HepG2 (cell line): ENCODE results near the gene SYTL2. TPM values are rescaled to one million over a fixed set of nuclear protein-coding genes. Genes with fewer than 3 reads are reported as not detected.

Experiments used
- ATAC-seq: fragments of 200-7000 bp; cut with Tn5 transposase; 3 replicates; pipeline ENCODE4 v1.9.1; 2020; ENCODE audit warnings: mild to moderate bottlenecking, moderate library complexity
- BruUV-seq: library from RNA; stranded (reverse); fragments of 400-500 nt; replicated peaks from 2 replicates; lab custom pipeline; 2021; lab: Mats Ljungman, UMichigan
- CTCF ChIA-PET: fragments of 300-600 bp; formaldehyde crosslinking; extraction: SDS; loops from one replicate; lab custom pipeline; 2021; ENCODE audit warnings: low total read pairs, inconsistent platforms, low intra/inter-chr PET ratio; lab: Yijun Ruan, JAX
- POLR2A ChIA-PET: fragments of 350-600 bp; sonication (Branson Sonifier 250); formaldehyde crosslinking; loops from one replicate; lab custom pipeline; 2020; ENCODE audit warnings: antibody characterized with exemption, inconsistent platforms; lab: Yijun Ruan, JAX
- DNase-seq: peaks from one replicate; pipeline ENCODE4 v3.0.0-alpha.2; 2015; ENCODE audit warnings: low spot score
- FAIRE-seq: peaks from 3 replicates; lab custom pipeline; 2011; peaks lifted over from hg19 to GRCh38; lab: Jason Lieb, UNC
- H2AFZ ChIP-seq: one replicate; pipeline ENCODE4 v1.6.1; 2011; ENCODE audit warnings: low read length, inconsistent platforms
- H3K27ac ChIP-seq: fragments of 300-600 bp; 3 replicates; pipeline ENCODE4 v1.8.0; 2011; ENCODE audit warnings: mixed run types, mild to moderate bottlenecking, mixed read lengths, low read length, inconsistent platforms; ENCODE audit not compliant: insufficient read depth; ENCODE audit errors: extremely low read length
- H3K27me3 ChIP-seq, 2 experiments: fragments of 200-600 bp in 1 of 2; 2 replicates in 1 of 2; 3 replicates in 1 of 2; pipeline versions ENCODE4 v1.6.0 to v1.8.0; 2011; ENCODE audit warnings: low read length in 2 of 2, mild to moderate bottlenecking in 2 of 2, moderate library complexity in 2 of 2, inconsistent platforms in 1 of 2; ENCODE audit not compliant: insufficient read depth in 2 of 2, control insufficient read depth in 1 of 2
- H3K36me3 ChIP-seq, 2 experiments: fragments of 200-600 bp in 1 of 2; replicated peaks in 1 of 2; 2 replicates in 1 of 2; 3 replicates in 1 of 2; pipeline versions ENCODE4 v1.5.1 to v1.8.0; 2011; ENCODE audit warnings: low read length in 2 of 2, inconsistent platforms in 1 of 2; ENCODE audit not compliant: insufficient read depth in 2 of 2, control insufficient read depth in 1 of 2
- H3K4me1 ChIP-seq: 2 replicates; pipeline ENCODE4 v1.5.1; 2012; ENCODE audit warnings: low read length, inconsistent platforms; ENCODE audit not compliant: insufficient read depth
- H3K4me2 ChIP-seq: 2 replicates; pipeline ENCODE4 v1.6.0; 2011; ENCODE audit warnings: low read depth, low read length, inconsistent platforms
- H3K4me3 ChIP-seq, 3 experiments: fragments of 200-600 bp in 1 of 3; sonication (generic), shearing (Covaris generic) in 1 of 3; replicated peaks in 1 of 3; 2 replicates each; pipeline ENCODE4 v1.5.1; 2011 to 2016; ENCODE audit warnings: low read length in 3 of 3, inconsistent platforms in 2 of 3, low read depth in 2 of 3, mild to moderate bottlenecking in 2 of 3, control low read depth in 1 of 3, mixed read lengths in 1 of 3; ENCODE audit not compliant: insufficient read depth in 1 of 3
- H3K79me2 ChIP-seq: one replicate; pipeline ENCODE4 v1.6.1; 2011; ENCODE audit warnings: low read length, inconsistent platforms; ENCODE audit not compliant: insufficient read depth
- H3K9ac ChIP-seq: 2 replicates; pipeline ENCODE4 v1.6.0; 2011; ENCODE audit warnings: mild to moderate bottlenecking, low read depth, low read length, inconsistent platforms; ENCODE audit not compliant: insufficient read depth
- H3K9me3 ChIP-seq: 2 replicates; pipeline ENCODE4 v1.5.1; 2012; ENCODE audit warnings: mild to moderate bottlenecking, low read length
- H4K20me1 ChIP-seq: 2 replicates; pipeline ENCODE4 v1.6.0; 2011; ENCODE audit warnings: inconsistent platforms, mild to moderate bottlenecking, low read length, moderate library complexity; ENCODE audit not compliant: insufficient read depth
- HMGA1 ChIP-seq: sonication (generic); formaldehyde crosslinking; conservative IDR thresholded peaks from 2 replicates; pipeline ENCODE4 v1.4.0; 2020; ENCODE audit warnings: missing genetic modification reagents
- MYNN ChIP-seq: sonication (generic); formaldehyde crosslinking; IDR thresholded peaks from 2 replicates; pipeline ENCODE4 v1.4.0; 2020; ENCODE audit warnings: mild to moderate bottlenecking, low read depth, missing genetic modification reagents
- SOX6 ChIP-seq, 2 experiments: fragments of 450-650 bp in 1 of 2; sonication (generic) in 1 of 2; formaldehyde crosslinking in 1 of 2; IDR thresholded peaks; 2 replicates each; pipeline versions ENCODE4 v1.4.0 to v1.6.1; 2017 to 2020; ENCODE audit warnings: antibody characterized with exemption in 1 of 2, mild to moderate bottlenecking in 1 of 2, missing genetic modification reagents in 1 of 2
- TBX2 ChIP-seq: sonication (generic); formaldehyde crosslinking; IDR thresholded peaks from 2 replicates; pipeline ENCODE4 v1.5.0; 2020; ENCODE audit warnings: missing genetic modification reagents, mild to moderate bottlenecking, borderline replicate concordance
- ZNF687 ChIP-seq: sonication (generic); formaldehyde crosslinking; IDR thresholded peaks from 2 replicates; pipeline ENCODE4 v1.5.1; 2020; ENCODE audit warnings: mild to moderate bottlenecking, missing genetic modification reagents, moderate library complexity
- ZNF75D ChIP-seq: sonication (generic); formaldehyde crosslinking; IDR thresholded peaks from 2 replicates; pipeline ENCODE4 v1.8.1; 2023; ENCODE audit warnings: missing genetic modification reagents, mild to moderate bottlenecking, borderline replicate concordance
- WGBS: methylation state at CpG from one replicate; pipeline ENCODE4 v1.1.6; 2017; ENCODE audit warnings: low lambda C conversion rate; 5-methylcytosine and 5-hydroxymethylcytosine counted together
- in situ Hi-C: cut with HindIII; loops from 2 replicates; pipeline ENCODE4 v1.10.0; 2017; ENCODE audit warnings: low pct_unique_long_range_greater_than_20kb; ENCODE audit not compliant: extremely low pct_ligation_motif_present
- intact Hi-C: fragments of 100-400 bp; cut with micrococcal nuclease; formaldehyde crosslinking; loops from one replicate; pipeline ENCODE4 v1.10.0; 2022; ENCODE audit not compliant: unreplicated experiment
- polyA plus RNA-seq, 8 experiments: library from polyadenylated mRNA; depleted of rRNA in 3 of 8; stranded (reverse) in 7 of 8; unstranded in 1 of 8; fragments of >200 nt; fragmentation: Illumina TruSeq in 4 of 8; extraction: Trizol in 4 of 8; gene quantifications; 2 replicates each; pipeline versions ENCODE4 v1.2.1 to v1.2.3, GENCODE V29; 2011 to 2016; ENCODE audit warnings: low read depth in 4 of 8, missing spikeins in 1 of 8, mixed read lengths in 1 of 8; ENCODE audit not compliant: insufficient read depth in 1 of 8
- total RNA-seq, 5 experiments: library from RNA; depleted of rRNA; stranded (reverse); fragments of >200 nt; fragmentation: Illumina TruSeq; extraction: Trizol; gene quantifications; 2 replicates each; pipeline ENCODE4 v1.2.3, GENCODE V29; 2016; ENCODE audit warnings: low read depth in 1 of 5
- TF ChIP-seq, protein P1 (sequence below): sonication (generic); formaldehyde crosslinking; IDR thresholded peaks from 2 replicates; pipeline ENCODE4 v1.8.1; 2023; ENCODE audit warnings: mild to moderate bottlenecking, moderate library complexity, missing genetic modification reagents

SYTL2 gene
- total and polyA plus RNA-seq, 2 of the 13 experiments (the other 11 are each of a cell fraction or from before 2014, with no cell fraction given): 0.77 to 0.90 TPM

- TF ChIP-seq ZNF687 (CRISPR knock-in tag) (no peak), TBX2 (no peak), MYNN (CRISPR knock-in tag) (no peak)
Measured at GRCh38 chr11:85742873-85743275, 68.1 kb downstream of the SYTL2 start (continued).

DNA sequence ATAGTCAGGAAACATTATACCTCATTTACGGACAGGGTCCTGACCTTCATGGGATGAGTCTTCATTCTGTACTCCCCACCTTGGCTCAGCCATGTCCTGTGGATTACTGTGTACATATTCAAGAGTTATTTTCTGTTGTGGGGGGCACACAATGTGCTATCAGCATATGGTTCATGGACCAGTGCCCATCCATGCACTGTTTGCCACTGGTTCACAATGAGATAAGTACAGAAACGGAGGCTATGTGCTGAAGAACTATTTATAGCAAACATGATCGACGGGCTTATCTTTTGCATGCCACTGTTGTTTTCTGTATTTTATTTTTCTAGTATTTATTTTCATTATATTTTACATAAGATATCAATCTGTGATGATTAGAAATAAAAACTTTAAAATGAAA is 68.6 kb downstream of the SYTL2 start:
- 40% methylated on average over 4 of the region's 4 CpGs for WGBS
- Histone ChIP-seq H3K27me3 (no peaks in the 10 kb centered on the region; a peak in 1 of 5 replicates), H3K4me3 (no peak overlapping the region), H4K20me1 (no peaks in the 10 kb centered on the region), H3K9ac (no peak overlapping the region), H3K9me3 (no peaks in the 10 kb centered on the region), H2AFZ (no peak overlapping the region), H3K4me2 (no peak overlapping the region), H3K79me2 (no peaks in the 10 kb centered on the region), H3K4me1 (no peaks in the 10 kb centered on the region), H3K36me3 (no peaks in the 10 kb centered on the region), H3K27ac (no peak overlapping the region)
- no peak for FAIRE-seq
- no peak for ATAC-seq
- intact Hi-C loops: no loop called here
- no TSS peak for BruUV-seq
- in situ Hi-C loops: no loop called here
- ChIA-PET POLR2A (no interaction called here), CTCF (no interaction called here)
- TF ChIP-seq, protein P1, sequence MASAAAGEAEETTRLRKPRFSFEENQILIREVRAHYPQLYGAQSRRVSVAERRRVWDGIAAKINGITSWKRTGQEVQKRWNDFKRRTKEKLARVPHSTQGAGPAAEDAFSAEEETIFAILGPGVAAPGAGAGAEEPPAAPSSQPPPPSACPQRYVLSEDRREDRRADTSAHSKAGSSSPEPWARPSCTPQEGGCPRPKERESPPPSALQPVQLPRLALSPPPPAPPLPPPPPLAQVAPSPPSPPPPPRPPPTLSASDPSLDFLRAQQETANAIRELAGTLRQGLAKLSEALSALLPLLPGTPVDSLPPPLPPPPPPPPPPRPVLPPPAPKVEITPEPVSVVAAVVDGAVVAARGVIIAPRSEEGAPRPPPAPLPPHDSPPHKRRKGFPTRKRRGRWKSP (CRISPR knock-in tag): no peak
- TF ChIP-seq SOX6 (IDR thresholded peaks at IDR 0.05): no peak
- no peak for TF ChIP-seq SOX6 (CRISPR knock-in tag; IDR thresholded peaks at IDR 0.05)
- no peak for TF ChIP-seq HMGA1
- TF ChIP-seq ZNF75D (CRISPR knock-in tag): no peak
- DNase-seq: no peak
